Neural progenitor cell (in vitro differentiated cells): ENCODE measurements around the gene OGFOD1. TPM values are rescaled to one million over a fixed set of nuclear protein-coding genes. Genes with fewer than 3 reads are reported as not detected.

ENCODE experiments used
- DNase-seq: peaks from one replicate; pipeline ENCODE4 v3.0.0-alpha.2; 2016; ENCODE audit warnings: low spot score
- H2AFZ ChIP-seq: fragments of 200-600 bp; sonication (generic); replicated peaks from 2 replicates; pipeline ENCODE4 v1.6.1; 2016; ENCODE audit warnings: antibody characterized with exemption
- H3F3A ChIP-seq: fragments of 200-600 bp; sonication (generic); 2 replicates; pipeline ENCODE4 v1.6.1; 2016; ENCODE audit warnings: antibody characterized with exemption, low read depth
- H3K27ac ChIP-seq: fragments of 200-600 bp; sonication (generic); 2 replicates; pipeline ENCODE4 v1.5.1; 2016; ENCODE audit warnings: mild to moderate bottlenecking
- H3K27me3 ChIP-seq: fragments of 200-600 bp; sonication (generic); 2 replicates; pipeline ENCODE4 v1.6.1; 2016; ENCODE audit warnings: mild to moderate bottlenecking, moderate library complexity
- H3K36me3 ChIP-seq: fragments of 200-600 bp; sonication (generic); 2 replicates; pipeline ENCODE4 v1.5.1; 2016
- H3K4me1 ChIP-seq: fragments of 200-600 bp; sonication (generic); 2 replicates; pipeline ENCODE4 v1.6.1; 2016; ENCODE audit warnings: mixed run types
- H3K4me2 ChIP-seq: fragments of 200-600 bp; sonication (generic); 2 replicates; pipeline ENCODE4 v1.6.1; 2016
- H3K4me3 ChIP-seq: fragments of 200-600 bp; sonication (generic); 2 replicates; pipeline ENCODE4 v1.5.1; 2016
- H3K79me2 ChIP-seq: fragments of 200-600 bp; sonication (generic); 2 replicates; pipeline ENCODE4 v1.6.1; 2016; ENCODE audit warnings: low read depth
- H3K9ac ChIP-seq: fragments of 200-600 bp; sonication (generic); 2 replicates; pipeline ENCODE4 v1.6.1; 2016
- H3K9me3 ChIP-seq: fragments of 200-600 bp; sonication (generic); 2 replicates; pipeline ENCODE4 v1.5.1; 2016; ENCODE audit warnings: low read depth
- H4K20me1 ChIP-seq: fragments of 200-600 bp; sonication (generic); 2 replicates; pipeline ENCODE4 v1.6.1; 2016; ENCODE audit warnings: low read depth
- H3K27ac Mint-ChIP-seq: 3 replicates; pipeline ENCODE4 v1.8.0; 2021; ENCODE audit warnings: mixed read lengths
- H3K27me3 Mint-ChIP-seq: 2 replicates; pipeline ENCODE4 v1.8.0; 2022; ENCODE audit warnings: low read depth, mild to moderate bottlenecking, inconsistent platforms, moderate library complexity, mixed read lengths; ENCODE audit not compliant: insufficient read depth
- H3K36me3 Mint-ChIP-seq: 3 replicates; pipeline ENCODE4 v1.8.0; 2021; ENCODE audit warnings: mixed read lengths
- H3K4me1 Mint-ChIP-seq: 3 replicates; pipeline ENCODE4 v1.8.0; 2021; ENCODE audit warnings: mixed read lengths
- H3K4me3 Mint-ChIP-seq: 3 replicates; pipeline ENCODE4 v1.8.0; 2021; ENCODE audit warnings: mild to moderate bottlenecking, moderate library complexity, mixed read lengths
- H3K9me3 Mint-ChIP-seq: 3 replicates; pipeline ENCODE4 v1.8.0; 2020; ENCODE audit warnings: mixed read lengths
- CTCF ChIP-seq: fragments of 200-600 bp; sonication (generic); IDR thresholded peaks from 2 replicates; pipeline ENCODE4 v1.5.1; 2017; ENCODE audit warnings: antibody characterized with exemption, mild to moderate bottlenecking
- EZH2 ChIP-seq: fragments of 200-600 bp; sonication (generic); IDR thresholded peaks from 2 replicates; pipeline ENCODE4 v1.6.1; 2017; ENCODE audit warnings: antibody characterized with exemption, mild to moderate bottlenecking, moderate library complexity
- EZH2phosphoT487 ChIP-seq: fragments of 200-600 bp; sonication (generic); IDR thresholded peaks from 2 replicates; pipeline ENCODE4 v1.6.1; 2017; ENCODE audit warnings: antibody characterized with exemption
- total RNA-seq: library from RNA; depleted of rRNA; stranded (reverse); fragments of >200 nt; gene quantifications from 2 replicates; pipeline ENCODE4 v1.2.3, GENCODE V29; 2015; ENCODE audit warnings: low replicate concordance

The OGFOD1 gene
- total RNA-seq, 1 donor from 2014 or later: 73.4 TPM

GRCh38 chr16:56413381-56413780, 38.0 kb upstream of the OGFOD1 start:
- Histone ChIP-seq H3K9me3 (no peaks in the 10 kb centered on the region), H3K79me2 (peaks cover 29% of the 10 kb centered on the region), H3K9ac (no peak overlapping the region), H3K27me3 (no peaks in the 10 kb centered on the region), H3F3A (peaks cover 6% of the 10 kb centered on the region), H2AFZ (no peak overlapping the region), H3K4me2 (no peak overlapping the region), H3K4me3 (no peak overlapping the region), H4K20me1 (peaks cover 19% of the 10 kb centered on the region), H3K27ac (no peak overlapping the region), H3K36me3 (no peaks in the 10 kb centered on the region), H3K4me1 (peaks cover 8% of the 10 kb centered on the region)
- H3K27ac Mint-ChIP-seq: no peak overlapping the region
- H3K9me3 Mint-ChIP-seq: no peaks in the 10 kb centered on the region
- DNase-seq: no peak
- peaks cover 2% of the 10 kb centered on the region for H3K27me3 Mint-ChIP-seq
- no peak overlapping the region for H3K4me3 Mint-ChIP-seq
- peaks cover 7% of the 10 kb centered on the region for H3K4me1 Mint-ChIP-seq
- no peak for TF ChIP-seq EZH2phosphoT487
- no peak for TF ChIP-seq EZH2
- no peak for TF ChIP-seq CTCF
- H3K36me3 Mint-ChIP-seq: peaks cover 27% of the 10 kb centered on the region

- no peak for TF ChIP-seq CTCF
- TF ChIP-seq EZH2: no peak
- no peak for TF ChIP-seq EZH2phosphoT487
- peaks cover 7% of the 10 kb centered on the region for H3K4me1 Mint-ChIP-seq
- H3K27me3 ChIP-seq: no peaks in the 10 kb centered on the region
- no peak overlapping the region for H3K4me3 ChIP-seq
- H3K36me3 ChIP-seq: no peaks in the 10 kb centered on the region
- H3K4me1 ChIP-seq: peaks cover 8% of the 10 kb centered on the region
- no peak overlapping the region for H3K9ac ChIP-seq
- DNase-seq: no peak
- H4K20me1 ChIP-seq: peaks cover 19% of the 10 kb centered on the region
- no peak overlapping the region for H3K27ac ChIP-seq
- H3K9me3 Mint-ChIP-seq: no peaks in the 10 kb centered on the region
- no peak overlapping the region for H3K4me3 Mint-ChIP-seq
- H3K27me3 Mint-ChIP-seq: peaks cover 2% of the 10 kb centered on the region
- no peaks in the 10 kb centered on the region for H3K9me3 ChIP-seq
- no peak overlapping the region for H2AFZ ChIP-seq
- H3K36me3 Mint-ChIP-seq: peaks cover 20% of the 10 kb centered on the region
- peaks cover 6% of the 10 kb centered on the region for H3F3A ChIP-seq
- H3K79me2 ChIP-seq: peaks cover 38% of the 10 kb centered on the region
- no peak overlapping the region for H3K27ac Mint-ChIP-seq
- no peak overlapping the region for H3K4me2 ChIP-seq
Observed at GRCh38 chr16:56414366-56414765, 37.0 kb upstream of the OGFOD1 start.

GRCh38 chr16:56415875-56416274, 35.5 kb upstream of the OGFOD1 start:
- Histone ChIP-seq H3K36me3 (no peaks in the 10 kb centered on the region), H3K4me1 (peaks cover 8% of the 10 kb centered on the region), H3F3A (peaks cover 9% of the 10 kb centered on the region), H3K9me3 (no peaks in the 10 kb centered on the region), H4K20me1 (peaks cover 28% of the 10 kb centered on the region), H3K4me2 (no peak overlapping the region), H3K79me2 (peaks cover 53% of the 10 kb centered on the region), H3K27me3 (no peaks in the 10 kb centered on the region), H3K4me3 (no peak overlapping the region), H3K27ac (peak overlapping the region; percentile 44), H3K9ac (no peak overlapping the region), H2AFZ (no peak overlapping the region)
- no peak for DNase-seq
- Mint-ChIP-seq H3K9me3 (no peaks in the 10 kb centered on the region), H3K27ac (no peak overlapping the region), H3K4me3 (no peak overlapping the region), H3K36me3 (peaks cover 18% of the 10 kb centered on the region), H3K4me1 (peaks cover 12% of the 10 kb centered on the region), H3K27me3 (peaks cover 2% of the 10 kb centered on the region)
- TF ChIP-seq CTCF (no peak), EZH2phosphoT487 (no peak), EZH2 (no peak)
